H1 (cell line): Measurements from ENCODE around the gene BCL2. TPM values are rescaled to one million over a fixed set of nuclear protein-coding genes. Genes with fewer than 3 reads are reported as not detected.

Experiments
- ASH2L ChIP-seq: fragments of 200-600, 300-600 bp; sonication (generic); IDR thresholded peaks from one replicate; pipeline ENCODE4 v1.7.1; 2017; ENCODE audit warnings: low read length
- CEBPB ChIP-seq: IDR thresholded peaks from 2 replicates; pipeline ENCODE4 v1.6.1; 2012; ENCODE audit warnings: low read depth, low read length
- EP300 ChIP-seq, 2 experiments: IDR thresholded peaks; 1 replicate in 1 of 2; 2 replicates in 1 of 2; pipeline ENCODE4 v1.6.1; 2011 to 2012; ENCODE audit warnings: low read depth in 2 of 2, low read length in 2 of 2, mild to moderate bottlenecking in 2 of 2, borderline replicate concordance in 1 of 2, inconsistent platforms in 1 of 2, moderate library complexity in 1 of 2
- KDM5A ChIP-seq: fragments of 200-600 bp; IDR thresholded peaks from 2 replicates; pipeline ENCODE4 v1.7.1; 2012; ENCODE audit warnings: mild to moderate bottlenecking, low read length, inconsistent platforms, mixed read lengths
- MAFK ChIP-seq: IDR thresholded peaks from 2 replicates; pipeline ENCODE4 v1.6.1; 2012; ENCODE audit warnings: low read depth, mild to moderate bottlenecking, improper control_type of control experiment, low read length
- POLR2A ChIP-seq, 2 experiments: IDR thresholded peaks; 1 replicate in 1 of 2; 2 replicates in 1 of 2; pipeline ENCODE4 v1.6.1; 2011; ENCODE audit warnings: low read depth in 2 of 2, low read length in 2 of 2, mild to moderate bottlenecking in 2 of 2; ENCODE audit errors: control extremely low read depth in 1 of 2
- SIN3A ChIP-seq, 2 experiments: IDR thresholded peaks in 1 of 2; conservative IDR thresholded peaks in 1 of 2; 2 replicates each; pipeline ENCODE4 v1.6.1; 2011 to 2012; ENCODE audit warnings: low read length in 2 of 2, improper control_type of control experiment in 1 of 2, low read depth in 1 of 2, mild to moderate bottlenecking in 1 of 2
- SUZ12 ChIP-seq: fragments of 200-600 bp; sonication (generic); IDR thresholded peaks from 2 replicates; pipeline ENCODE4 v1.6.1; 2012; ENCODE audit warnings: mild to moderate bottlenecking, inconsistent platforms, low read length, moderate library complexity, mixed read lengths
- polyA plus RNA-seq, 7 experiments: library from polyadenylated mRNA; depleted of rRNA in 3 of 7; stranded (reverse) in 5 of 7; unstranded in 2 of 7; fragments of >200 nt in 5 of 7; fragments of 200-250 nt in 2 of 7; gene quantifications; 1 replicate in 5 of 7; 2 replicates in 1 of 7; 4 replicates in 1 of 7; pipeline versions ENCODE4 v1.2.1 to v1.2.3, GENCODE V29; 2011 to 2013; ENCODE audit warnings: missing spikeins in 2 of 7, mixed read lengths in 2 of 7
- total RNA-seq: library from RNA; stranded (reverse); fragmentation: NEBNext Ultra II Directional; extraction: Animal tissue kit (Norgen Biotek cat#: 25700); gene quantifications from 2 replicates; pipeline ENCODE4 v1.2.1, GENCODE V29; 2021
- TF ChIP-seq, protein P1 (sequence below): fragments of 300-600 bp; sonication (generic); IDR thresholded peaks from 2 replicates; pipeline ENCODE4 v1.7.1; 2012; ENCODE audit warnings: low read length, moderate library complexity, mild to moderate bottlenecking, inconsistent platforms; ENCODE audit not compliant: insufficient replicate concordance
- TF ChIP-seq, protein P2 (sequence below): IDR thresholded peaks from 2 replicates; pipeline ENCODE4 v1.6.1; 2012; ENCODE audit warnings: inconsistent platforms

BCL2 gene
- total and polyA plus RNA-seq, 2 of the 8 experiments (the other 6 are each of a cell fraction or from before 2014, with no cell fraction given) = 0.59 to 4.5 TPM

DNA sequence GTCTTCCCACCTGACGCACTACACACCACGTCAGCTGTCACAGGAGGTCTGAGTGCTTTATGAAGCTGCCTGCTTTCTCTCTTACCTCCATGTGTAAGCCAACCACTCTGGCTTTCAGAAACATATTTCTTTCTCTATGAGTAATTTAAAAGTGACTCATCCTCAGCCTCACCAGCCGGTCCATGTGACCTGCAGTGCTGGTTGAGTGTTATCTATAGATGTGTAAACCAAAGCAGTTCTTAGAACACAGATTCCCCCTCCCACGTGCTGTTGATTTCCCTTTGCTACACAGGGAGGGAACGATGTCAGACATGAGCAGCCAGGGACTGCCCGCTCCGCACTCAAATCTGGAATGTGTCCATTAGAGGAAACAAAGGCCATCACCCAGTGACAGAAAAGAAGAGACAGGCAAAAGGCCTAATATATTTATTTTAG is 157.8 kb downstream of the BCL2 start (continued):
- TF ChIP-seq, protein P1, sequence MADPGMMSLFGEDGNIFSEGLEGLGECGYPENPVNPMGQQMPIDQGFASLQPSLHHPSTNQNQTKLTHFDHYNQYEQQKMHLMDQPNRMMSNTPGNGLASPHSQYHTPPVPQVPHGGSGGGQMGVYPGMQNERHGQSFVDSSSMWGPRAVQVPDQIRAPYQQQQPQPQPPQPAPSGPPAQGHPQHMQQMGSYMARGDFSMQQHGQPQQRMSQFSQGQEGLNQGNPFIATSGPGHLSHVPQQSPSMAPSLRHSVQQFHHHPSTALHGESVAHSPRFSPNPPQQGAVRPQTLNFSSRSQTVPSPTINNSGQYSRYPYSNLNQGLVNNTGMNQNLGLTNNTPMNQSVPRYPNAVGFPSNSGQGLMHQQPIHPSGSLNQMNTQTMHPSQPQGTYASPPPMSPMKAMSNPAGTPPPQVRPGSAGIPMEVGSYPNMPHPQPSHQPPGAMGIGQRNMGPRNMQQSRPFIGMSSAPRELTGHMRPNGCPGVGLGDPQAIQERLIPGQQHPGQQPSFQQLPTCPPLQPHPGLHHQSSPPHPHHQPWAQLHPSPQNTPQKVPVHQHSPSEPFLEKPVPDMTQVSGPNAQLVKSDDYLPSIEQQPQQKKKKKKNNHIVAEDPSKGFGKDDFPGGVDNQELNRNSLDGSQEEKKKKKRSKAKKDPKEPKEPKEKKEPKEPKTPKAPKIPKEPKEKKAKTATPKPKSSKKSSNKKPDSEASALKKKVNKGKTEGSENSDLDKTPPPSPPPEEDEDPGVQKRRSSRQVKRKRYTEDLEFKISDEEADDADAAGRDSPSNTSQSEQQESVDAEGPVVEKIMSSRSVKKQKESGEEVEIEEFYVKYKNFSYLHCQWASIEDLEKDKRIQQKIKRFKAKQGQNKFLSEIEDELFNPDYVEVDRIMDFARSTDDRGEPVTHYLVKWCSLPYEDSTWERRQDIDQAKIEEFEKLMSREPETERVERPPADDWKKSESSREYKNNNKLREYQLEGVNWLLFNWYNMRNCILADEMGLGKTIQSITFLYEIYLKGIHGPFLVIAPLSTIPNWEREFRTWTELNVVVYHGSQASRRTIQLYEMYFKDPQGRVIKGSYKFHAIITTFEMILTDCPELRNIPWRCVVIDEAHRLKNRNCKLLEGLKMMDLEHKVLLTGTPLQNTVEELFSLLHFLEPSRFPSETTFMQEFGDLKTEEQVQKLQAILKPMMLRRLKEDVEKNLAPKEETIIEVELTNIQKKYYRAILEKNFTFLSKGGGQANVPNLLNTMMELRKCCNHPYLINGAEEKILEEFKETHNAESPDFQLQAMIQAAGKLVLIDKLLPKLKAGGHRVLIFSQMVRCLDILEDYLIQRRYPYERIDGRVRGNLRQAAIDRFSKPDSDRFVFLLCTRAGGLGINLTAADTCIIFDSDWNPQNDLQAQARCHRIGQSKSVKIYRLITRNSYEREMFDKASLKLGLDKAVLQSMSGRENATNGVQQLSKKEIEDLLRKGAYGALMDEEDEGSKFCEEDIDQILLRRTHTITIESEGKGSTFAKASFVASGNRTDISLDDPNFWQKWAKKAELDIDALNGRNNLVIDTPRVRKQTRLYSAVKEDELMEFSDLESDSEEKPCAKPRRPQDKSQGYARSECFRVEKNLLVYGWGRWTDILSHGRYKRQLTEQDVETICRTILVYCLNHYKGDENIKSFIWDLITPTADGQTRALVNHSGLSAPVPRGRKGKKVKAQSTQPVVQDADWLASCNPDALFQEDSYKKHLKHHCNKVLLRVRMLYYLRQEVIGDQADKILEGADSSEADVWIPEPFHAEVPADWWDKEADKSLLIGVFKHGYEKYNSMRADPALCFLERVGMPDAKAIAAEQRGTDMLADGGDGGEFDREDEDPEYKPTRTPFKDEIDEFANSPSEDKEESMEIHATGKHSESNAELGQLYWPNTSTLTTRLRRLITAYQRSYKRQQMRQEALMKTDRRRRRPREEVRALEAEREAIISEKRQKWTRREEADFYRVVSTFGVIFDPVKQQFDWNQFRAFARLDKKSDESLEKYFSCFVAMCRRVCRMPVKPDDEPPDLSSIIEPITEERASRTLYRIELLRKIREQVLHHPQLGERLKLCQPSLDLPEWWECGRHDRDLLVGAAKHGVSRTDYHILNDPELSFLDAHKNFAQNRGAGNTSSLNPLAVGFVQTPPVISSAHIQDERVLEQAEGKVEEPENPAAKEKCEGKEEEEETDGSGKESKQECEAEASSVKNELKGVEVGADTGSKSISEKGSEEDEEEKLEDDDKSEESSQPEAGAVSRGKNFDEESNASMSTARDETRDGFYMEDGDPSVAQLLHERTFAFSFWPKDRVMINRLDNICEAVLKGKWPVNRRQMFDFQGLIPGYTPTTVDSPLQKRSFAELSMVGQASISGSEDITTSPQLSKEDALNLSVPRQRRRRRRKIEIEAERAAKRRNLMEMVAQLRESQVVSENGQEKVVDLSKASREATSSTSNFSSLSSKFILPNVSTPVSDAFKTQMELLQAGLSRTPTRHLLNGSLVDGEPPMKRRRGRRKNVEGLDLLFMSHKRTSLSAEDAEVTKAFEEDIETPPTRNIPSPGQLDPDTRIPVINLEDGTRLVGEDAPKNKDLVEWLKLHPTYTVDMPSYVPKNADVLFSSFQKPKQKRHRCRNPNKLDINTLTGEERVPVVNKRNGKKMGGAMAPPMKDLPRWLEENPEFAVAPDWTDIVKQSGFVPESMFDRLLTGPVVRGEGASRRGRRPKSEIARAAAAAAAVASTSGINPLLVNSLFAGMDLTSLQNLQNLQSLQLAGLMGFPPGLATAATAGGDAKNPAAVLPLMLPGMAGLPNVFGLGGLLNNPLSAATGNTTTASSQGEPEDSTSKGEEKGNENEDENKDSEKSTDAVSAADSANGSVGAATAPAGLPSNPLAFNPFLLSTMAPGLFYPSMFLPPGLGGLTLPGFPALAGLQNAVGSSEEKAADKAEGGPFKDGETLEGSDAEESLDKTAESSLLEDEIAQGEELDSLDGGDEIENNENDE = no peak
- TF ChIP-seq SIN3A (conservative IDR thresholded peaks at IDR 0.05 in 1 of 2, IDR thresholded peaks at IDR 0.05 in 1 of 2; ENCODE audit: low read depth in 1 of 2, low read length in 2 of 2) (no peak), ASH2L (no peak), SUZ12 (no peak), KDM5A (no peak), EP300 (IDR thresholded peaks at IDR 0.05; ENCODE audit: borderline replicate concordance in 1 of 2, low read depth in 2 of 2, low read length in 2 of 2) (no peak), MAFK (no peak), CEBPB (no peak), POLR2A (IDR thresholded peaks at IDR 0.05; ENCODE audit: control extremely low read depth in 1 of 2, low read depth in 2 of 2, low read length in 2 of 2) (no peak)
- TF ChIP-seq, protein P2, sequence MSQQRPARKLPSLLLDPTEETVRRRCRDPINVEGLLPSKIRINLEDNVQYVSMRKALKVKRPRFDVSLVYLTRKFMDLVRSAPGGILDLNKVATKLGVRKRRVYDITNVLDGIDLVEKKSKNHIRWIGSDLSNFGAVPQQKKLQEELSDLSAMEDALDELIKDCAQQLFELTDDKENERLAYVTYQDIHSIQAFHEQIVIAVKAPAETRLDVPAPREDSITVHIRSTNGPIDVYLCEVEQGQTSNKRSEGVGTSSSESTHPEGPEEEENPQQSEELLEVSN = no peak
